Measurements from ENCODE around the gene INSYN1. TPM values are rescaled to one million over a fixed set of nuclear protein-coding genes. Genes with fewer than 3 reads are reported as not detected.
A peak's percentile ranks its signal among the peaks of the same experiment; 100 is the strongest.

The INSYN1 gene
- total RNA-seq, 8 experiments from 2014 or later: 0.49 to 46.6 (median 26.5) TPM

- H3K4me1 ChIP-seq (replicated peaks in 1 of 2): peaks cover 29 to 36% of the 10 kb centered on the region in 2 donors
- peak in 7 of 8 experiments; percentile 2 to 57 (median 43) for ATAC-seq (replicated peaks in 6 of 8)
- peak overlapping the region in 2 of 5 donors; percentile 66 to 80 for H3K4me3 ChIP-seq
- in situ Hi-C loops (cut with MboI; ENCODE audit: low pct_unique_long_range_greater_than_20kb in 2 of 9, low sequenced_read_pairs in 9 of 9, unreplicated experiment in 9 of 9): loop anchor here in 6 of 9 experiments (25.0 kb wide), 3 partner anchors 125 to 400 kb away; no protein-coding TSS in a partner anchor
- WGBS, 10 experiments: 20% methylated on average over 1 of the region's 4 CpGs; no CpG with 5 or more reads in 9 of the 10 experiments
- H3K27ac ChIP-seq: peak overlapping the region in 1 of 2 donors; percentile 57
Measured at GRCh38 chr15:73686781-73687256, 66.3 kb downstream of the INSYN1 start.

- no peak for ATAC-seq (replicated peaks in 6 of 8)
- H3K4me1 ChIP-seq (replicated peaks in 1 of 2): peaks cover 24 to 27% of the 10 kb centered on the region in 2 donors
- H3K4me3 ChIP-seq: peak overlapping the region; percentile 66 to 89 (median 78)
- peak overlapping the region in 1 of 2 donors; percentile 29 for H3K27ac ChIP-seq
- in situ Hi-C loops (cut with MboI; ENCODE audit: low pct_unique_long_range_greater_than_20kb in 2 of 9, low sequenced_read_pairs in 9 of 9, unreplicated experiment in 9 of 9): loop anchor here in 6 of 9 experiments (25.0 kb wide), 3 partner anchors 124 to 399 kb away; no protein-coding TSS in a partner anchor
- WGBS, 10 experiments: 0 to 100% (median 50%) methylated on average over 1 to 6 of the region's 6 CpGs; no CpG with 5 or more reads in 2 of the 10 experiments
Measured at GRCh38 chr15:73685981-73686380, 67.2 kb downstream of the INSYN1 start.

Other genes with a start within 250 kb of the INSYN1 start
- gene NPTN, start 120.0 kb downstream of the INSYN1 start, total RNA-seq: 100 to 1,000 TPM in 2 of 8 experiments, 10 to 100 TPM in 6; 41.8 to 134 (median 70.4) TPM
- gene CD276, start 69.0 kb downstream of the INSYN1 start, total RNA-seq: 100 to 1,000 TPM in 1 of 8 experiments, 10 to 100 TPM in 7; 28.0 to 105 (median 47.3) TPM
- not detected for gene TBC1D21, start 120.2 kb upstream of the INSYN1 start, total RNA-seq
- 10 to 100 TPM in 6 of 8 experiments, 1 to 10 TPM in 2; 4.9 to 35.4 (median 15.0) TPM for gene LOXL1, start 173.1 kb upstream of the INSYN1 start, total RNA-seq
- 10 to 100 TPM in 6 of 8 experiments, 1 to 10 TPM in 2; 7.7 to 31.4 (median 18.2) TPM for gene STOML1, start 238.9 kb upstream of the INSYN1 start, total RNA-seq
- gene PML, start 241.4 kb upstream of the INSYN1 start, total RNA-seq: 10 to 100 TPM in 5 of 8 experiments, 1 to 10 TPM in 3; 7.2 to 37.8 (median 12.6) TPM

Data from motor neuron (in vitro differentiated cells).